NB4 (cell line): ENCODE measurements around the gene KRTAP5-4.
"Not testable (repeated sequence)": the region's sequence is repeated elsewhere in the genome, so short reads cannot be mapped to it uniquely, and the experiment has no call there.

Source experiments
- DNase-seq: peaks from one replicate; pipeline ENCODE4 v3.0.0; 2010; ENCODE audit warnings: low read depth
- H3K4me3 ChIP-seq: one replicate; pipeline ENCODE4 v1.5.1; 2011; ENCODE audit warnings: mild to moderate bottlenecking, low read depth, low read length, moderate library complexity
- MYC ChIP-seq: IDR thresholded peaks from 2 replicates; pipeline ENCODE4 v1.6.1; 2011; ENCODE audit warnings: low read depth, low read length
- POLR2A ChIP-seq: IDR thresholded peaks from 2 replicates; pipeline ENCODE4 v1.6.1; 2011; ENCODE audit warnings: mild to moderate bottlenecking; ENCODE audit not compliant: insufficient read length; ENCODE audit errors: extremely low read depth
- TF ChIP-seq, protein P1 (sequence below): IDR thresholded peaks from one replicate; pipeline ENCODE4 v1.5.1; 2012; ENCODE audit warnings: low read depth, low read length
- TF ChIP-seq, protein P2 (sequence below): IDR thresholded peaks from 2 replicates; pipeline ENCODE4 v1.6.1; 2011; ENCODE audit warnings: low read depth, low read length

KRTAP5-4 gene

DNA sequence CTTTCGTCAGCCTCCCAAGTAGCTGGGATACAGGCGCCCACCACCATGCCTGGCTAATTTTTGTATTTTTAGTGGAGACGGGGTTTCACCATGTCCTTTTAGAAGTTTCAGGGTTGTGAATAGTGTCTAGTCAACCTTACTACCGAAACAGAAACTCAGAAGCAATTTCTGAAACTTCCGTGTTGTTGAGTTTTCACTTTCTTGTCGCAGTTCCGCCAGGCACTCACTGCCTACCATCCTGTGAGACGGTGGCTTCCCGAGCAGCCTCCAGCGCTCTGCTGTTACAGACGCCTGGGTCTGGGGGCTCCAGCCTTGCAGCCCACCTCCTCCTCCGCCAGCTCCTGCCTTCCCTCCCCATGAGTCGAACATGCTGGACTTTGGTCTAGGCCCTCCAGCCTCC is 16.0 kb downstream of the KRTAP5-4 start:
- not testable (repeated sequence) for DNase-seq, H3K4me3 ChIP-seq

DNA sequence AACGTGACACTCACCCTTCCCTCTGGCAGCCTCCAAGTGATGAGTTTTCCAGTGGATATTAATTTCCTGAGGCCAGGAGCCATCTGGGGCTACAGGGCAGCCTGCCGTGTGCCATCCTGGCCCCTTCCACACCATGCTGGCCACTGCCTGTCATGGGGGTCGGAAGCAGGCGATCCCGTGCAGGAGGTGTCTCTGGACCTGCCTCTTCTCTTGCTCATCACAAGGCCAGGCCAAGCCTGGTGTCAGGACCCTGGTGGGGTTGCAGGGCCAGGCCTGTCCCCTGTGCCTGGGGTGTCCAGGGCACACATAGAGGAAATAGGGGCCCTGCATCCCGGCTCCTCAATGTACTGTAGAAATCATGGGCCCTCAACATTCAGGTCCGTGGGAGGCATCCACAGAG is 17.2 kb downstream of the KRTAP5-4 start:
- no peak overlapping the region for H3K4me3 ChIP-seq
- DNase-seq, result no peak
- TF ChIP-seq MYC (no peak), POLR2A (no peak)
- TF ChIP-seq, protein P1, sequence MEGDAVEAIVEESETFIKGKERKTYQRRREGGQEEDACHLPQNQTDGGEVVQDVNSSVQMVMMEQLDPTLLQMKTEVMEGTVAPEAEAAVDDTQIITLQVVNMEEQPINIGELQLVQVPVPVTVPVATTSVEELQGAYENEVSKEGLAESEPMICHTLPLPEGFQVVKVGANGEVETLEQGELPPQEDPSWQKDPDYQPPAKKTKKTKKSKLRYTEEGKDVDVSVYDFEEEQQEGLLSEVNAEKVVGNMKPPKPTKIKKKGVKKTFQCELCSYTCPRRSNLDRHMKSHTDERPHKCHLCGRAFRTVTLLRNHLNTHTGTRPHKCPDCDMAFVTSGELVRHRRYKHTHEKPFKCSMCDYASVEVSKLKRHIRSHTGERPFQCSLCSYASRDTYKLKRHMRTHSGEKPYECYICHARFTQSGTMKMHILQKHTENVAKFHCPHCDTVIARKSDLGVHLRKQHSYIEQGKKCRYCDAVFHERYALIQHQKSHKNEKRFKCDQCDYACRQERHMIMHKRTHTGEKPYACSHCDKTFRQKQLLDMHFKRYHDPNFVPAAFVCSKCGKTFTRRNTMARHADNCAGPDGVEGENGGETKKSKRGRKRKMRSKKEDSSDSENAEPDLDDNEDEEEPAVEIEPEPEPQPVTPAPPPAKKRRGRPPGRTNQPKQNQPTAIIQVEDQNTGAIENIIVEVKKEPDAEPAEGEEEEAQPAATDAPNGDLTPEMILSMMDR, result no peak
- TF ChIP-seq, protein P2, sequence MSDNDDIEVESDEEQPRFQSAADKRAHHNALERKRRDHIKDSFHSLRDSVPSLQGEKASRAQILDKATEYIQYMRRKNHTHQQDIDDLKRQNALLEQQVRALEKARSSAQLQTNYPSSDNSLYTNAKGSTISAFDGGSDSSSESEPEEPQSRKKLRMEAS, result no peak

DNA sequence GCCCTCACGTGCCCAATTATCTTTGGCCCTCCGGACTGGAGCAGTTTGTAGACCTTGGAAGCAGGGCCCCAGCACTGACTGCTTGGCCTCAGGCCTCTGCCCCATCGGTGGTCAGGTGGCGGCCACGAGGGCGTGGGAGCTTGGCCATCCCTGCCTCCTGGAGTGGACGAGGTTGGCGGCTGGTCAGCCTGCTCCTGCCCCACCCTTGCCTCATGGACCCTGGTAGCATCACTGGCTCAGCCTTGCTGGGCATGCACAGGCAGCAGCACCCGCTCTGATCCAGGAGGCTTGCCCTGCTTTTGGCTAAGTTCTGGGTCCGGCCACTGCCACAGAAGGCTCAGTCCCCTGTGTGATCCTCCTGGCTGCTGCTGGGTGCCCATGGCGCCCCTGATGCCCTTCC is 17.8 kb downstream of the KRTAP5-4 start:
- TF ChIP-seq MYC (no peak), POLR2A (no peak)
- TF ChIP-seq, protein P2, result no peak
- TF ChIP-seq, protein P1, result no peak
- H3K4me3 ChIP-seq, result no peak overlapping the region
- DNase-seq, result no peak

DNA sequence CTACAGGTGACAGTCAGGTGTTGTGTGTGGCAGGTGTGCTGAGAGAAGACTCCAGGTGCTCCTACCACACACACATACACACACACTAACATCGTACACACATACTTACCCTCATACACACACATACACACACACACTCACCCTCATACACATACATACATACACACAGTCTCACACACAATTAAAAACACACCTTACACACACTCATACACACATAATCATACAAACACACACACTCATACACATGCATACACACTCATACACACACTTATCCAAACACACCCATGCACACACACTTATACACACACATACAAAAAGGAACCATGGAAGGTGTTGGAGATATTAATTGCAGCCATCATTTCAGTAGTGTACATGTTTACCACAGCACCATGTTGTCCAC is 18.3 kb downstream of the KRTAP5-4 start:
- TF ChIP-seq POLR2A, result no peak
- TF ChIP-seq, protein P2, result no peak
- TF ChIP-seq MYC, result no peak
- TF ChIP-seq, protein P1, result no peak
- H3K4me3 ChIP-seq, result no peak overlapping the region
- no peak for DNase-seq

DNA sequence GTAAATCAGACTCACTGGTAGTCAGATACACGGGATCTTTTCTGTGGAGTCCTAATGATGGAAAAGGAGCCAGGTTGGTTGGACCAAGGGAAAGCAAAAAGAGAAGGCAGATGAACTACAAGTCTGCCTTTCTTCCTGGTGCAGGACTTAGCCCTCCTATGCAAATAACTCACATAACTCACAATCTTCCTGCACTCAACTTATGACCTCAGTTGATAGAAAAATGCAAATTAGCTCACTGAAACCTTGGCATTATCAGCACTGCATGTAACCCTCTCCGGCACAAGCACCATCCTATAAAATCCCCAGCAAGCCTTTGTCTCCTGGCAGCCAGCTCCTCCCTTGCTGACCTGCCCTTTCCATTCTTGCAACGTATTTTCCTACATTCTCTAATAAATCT is 20.3 kb downstream of the KRTAP5-4 start:
- not testable (repeated sequence) for DNase-seq, H3K4me3 ChIP-seq

DNA sequence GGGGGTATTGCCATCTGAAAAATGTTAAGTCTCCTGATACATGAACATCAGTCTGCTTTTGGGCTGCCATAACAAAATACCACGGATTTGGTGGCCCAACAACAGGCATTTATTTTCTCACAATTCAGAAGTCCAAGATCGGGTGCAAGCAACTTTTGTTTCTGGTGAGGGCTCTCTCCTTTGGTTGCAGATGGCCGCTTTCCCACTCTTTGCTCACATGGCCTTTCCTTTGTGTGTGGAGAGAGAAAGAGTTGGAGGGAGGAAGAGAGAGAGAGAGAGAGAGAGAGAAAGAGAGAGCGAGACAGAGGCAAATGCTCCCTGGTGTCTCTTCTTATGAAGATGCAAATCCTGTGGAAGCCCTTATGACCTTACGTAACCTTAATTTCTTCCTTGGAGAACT is 21.3 kb downstream of the KRTAP5-4 start:
- H3K4me3 ChIP-seq, result no peak overlapping the region
- DNase-seq, result no peak
- TF ChIP-seq, protein P2, result no peak
- no peak for TF ChIP-seq POLR2A
- TF ChIP-seq, protein P1, result no peak
- TF ChIP-seq MYC, result no peak

DNA sequence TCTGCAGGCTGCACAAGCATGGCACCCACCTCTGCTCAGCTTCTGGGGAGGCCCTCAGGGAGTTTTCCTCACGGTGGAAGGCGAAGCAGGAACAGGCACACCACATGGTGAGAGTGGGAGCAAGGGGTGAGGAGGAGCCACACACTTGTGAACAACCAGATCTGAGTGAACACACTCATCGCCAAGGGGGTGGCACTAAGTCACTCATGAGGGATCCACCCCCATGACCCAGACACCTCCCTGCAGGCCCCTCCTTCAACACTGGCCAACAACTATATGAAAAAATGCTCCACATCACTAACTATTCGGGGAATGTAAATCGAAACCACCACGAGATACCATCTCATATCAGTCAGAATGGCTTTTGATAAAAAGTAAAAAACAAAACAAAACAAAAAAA is 23.1 kb downstream of the KRTAP5-4 start:
- H3K4me3 ChIP-seq, result no peak overlapping the region
- no peak for TF ChIP-seq POLR2A
- TF ChIP-seq, protein P2, result no peak
- TF ChIP-seq, protein P1, result no peak
- no peak for TF ChIP-seq MYC
- no peak for DNase-seq

DNA sequence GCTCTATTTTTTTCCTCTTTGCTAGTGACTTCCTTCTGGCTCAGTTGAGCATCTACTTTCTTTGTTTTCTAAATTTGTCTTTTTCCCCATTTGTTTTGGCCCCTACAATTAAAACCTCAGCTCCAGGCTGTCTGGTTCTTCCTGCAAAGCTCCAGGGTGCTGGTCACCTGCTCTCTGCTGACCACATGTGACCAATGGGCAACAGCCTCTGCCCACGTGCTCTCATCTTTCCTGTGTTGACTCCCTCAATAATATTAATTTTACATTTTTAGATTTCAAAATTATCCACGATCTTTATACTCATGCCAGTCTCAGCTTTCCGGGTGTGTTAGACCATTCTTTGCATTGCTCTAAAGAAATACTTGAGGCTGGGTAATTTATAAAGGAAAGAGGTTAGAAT is 23.5 kb downstream of the KRTAP5-4 start:
- H3K4me3 ChIP-seq, DNase-seq: not testable (repeated sequence)
